Activated B cell treated with CpG ODN at 0.5 μM for 24 hours (primary cell): Measurements from ENCODE around the gene HSD17B4. TPM values are rescaled to one million over a fixed set of nuclear protein-coding genes. Genes with fewer than 3 reads are reported as not detected.
"Not testable (repeated sequence)": the region's sequence is repeated elsewhere in the genome, so short reads cannot be mapped to it uniquely, and the experiment has no call there.

ENCODE experiments used
- ATAC-seq: fragments of 200-7000 bp; cut with Tn5 transposase; one replicate; pipeline ENCODE4 v1.10.0; 2021; ENCODE audit warnings: low read depth, mild to moderate bottlenecking, moderate library complexity
- CTCF ChIA-PET: fragments of 350-600 bp; sonication (Branson Sonifier 250); formaldehyde crosslinking; loops from one replicate; lab custom pipeline; 2021; ENCODE audit warnings: antibody characterized with exemption; lab: Charles Lee
- POLR2A ChIA-PET: fragments of 350-600 bp; sonication (Branson Sonifier 250); formaldehyde crosslinking; loops from one replicate; lab custom pipeline; 2021; ENCODE audit warnings: antibody characterized with exemption; lab: Charles Lee
- DNase-seq: peaks from one replicate; pipeline ENCODE4 v3.0.0; 2022
- H3K27ac Mint-ChIP-seq: one replicate; pipeline ENCODE4 v1.8.0; 2020; ENCODE audit warnings: mixed read lengths
- H3K27me3 Mint-ChIP-seq: one replicate; pipeline ENCODE4 v1.8.0; 2021; ENCODE audit warnings: mixed read lengths
- H3K36me3 Mint-ChIP-seq: one replicate; pipeline ENCODE4 v1.8.0; 2021; ENCODE audit warnings: low read depth, mixed read lengths
- H3K4me1 Mint-ChIP-seq: one replicate; pipeline ENCODE4 v1.8.0; 2021; ENCODE audit warnings: mixed read lengths
- H3K4me3 Mint-ChIP-seq: one replicate; pipeline ENCODE4 v1.8.0; 2020; ENCODE audit warnings: mild to moderate bottlenecking, mixed read lengths
- H3K9me3 Mint-ChIP-seq: one replicate; pipeline ENCODE4 v1.8.0; 2020; ENCODE audit warnings: mixed read lengths
- CTCF ChIP-seq: fragments of 200-600 bp; IDR thresholded peaks from one replicate; pipeline ENCODE4 v1.8.0; 2022; ENCODE audit warnings: antibody characterized with exemption, mild to moderate bottlenecking
- intact Hi-C: fragments of 100-400 bp; cut with micrococcal nuclease; formaldehyde crosslinking; loops from one replicate; pipeline ENCODE4 v1.15.1; 2024
- total RNA-seq: library from RNA; stranded (reverse); gene quantifications from 2 replicates; pipeline ENCODE4 v1.2.3, GENCODE V29; 2022

The HSD17B4 gene
- total RNA-seq, 1 donor from 2014 or later = 130 TPM

GRCh38 chr5:119412279-119413227 lies 39.7 kb upstream of the HSD17B4 start:
- Mint-ChIP-seq H3K27ac (peak overlapping the region; percentile 93), H3K4me1 (peaks cover 84% of the 10 kb centered on the region), H3K9me3 (peaks cover 11% of the 10 kb centered on the region), H3K4me3 (peak overlapping the region; percentile 90), H3K36me3 (peaks cover 5% of the 10 kb centered on the region), H3K27me3 (no peaks in the 10 kb centered on the region)
- CTCF ChIA-PET = interaction anchor here (0.7 to 6.8 kb wide), 49 partner anchors 8 to 432 kb away, joined by 3 to 101 read pairs (median 5); partner anchors contain the start of genes DMXL1, DTWD2 and TNFAIP8
- intact Hi-C loops = loop anchor here (1.0 to 2.0 kb wide), 9 partner anchors 46 to 1046 kb away; partner anchors contain the start of genes DTWD2 and TNFAIP8
- POLR2A ChIA-PET = interaction anchor here (0.5 to 2.7 kb wide), 17 partner anchors 13 to 425 kb away, joined by 3 to 19 read pairs (median 5); partner anchors contain the start of genes DMXL1, DTWD2 and TNFAIP8
- TF ChIP-seq CTCF = no peak
- ATAC-seq (no peak), DNase-seq (no peak)

- peak overlapping the region; percentile 93 for H3K27ac Mint-ChIP-seq
- intact Hi-C loops = loop anchor here (1.0 to 2.0 kb wide), 2 partner anchors 17 to 21 kb away; no protein-coding TSS in a partner anchor
- H3K9me3 Mint-ChIP-seq = peaks cover 12% of the 10 kb centered on the region
- H3K36me3 Mint-ChIP-seq, DNase-seq, H3K27me3 Mint-ChIP-seq: not testable (repeated sequence)
- ChIA-PET POLR2A (interaction anchor here (1.0 to 2.6 kb wide), 3 partner anchors 21 to 426 kb away, joined by 4 to 19 read pairs (median 8); partner anchors contain the start of genes DTWD2 and TNFAIP8), CTCF (interaction anchor here (1.3 to 6.4 kb wide), 5 partner anchors 19 to 426 kb away, joined by 3 to 101 read pairs (median 34); partner anchors contain the start of genes DTWD2 and TNFAIP8)
- H3K4me1 Mint-ChIP-seq = peaks cover 92% of the 10 kb centered on the region
- peak overlapping the region; percentile 66 for H3K4me3 Mint-ChIP-seq
- peak; percentile 71 for ATAC-seq
These were observed 38.1 kb upstream of the HSD17B4 start for GRCh38 chr5:119414124-119414734.

DNA sequence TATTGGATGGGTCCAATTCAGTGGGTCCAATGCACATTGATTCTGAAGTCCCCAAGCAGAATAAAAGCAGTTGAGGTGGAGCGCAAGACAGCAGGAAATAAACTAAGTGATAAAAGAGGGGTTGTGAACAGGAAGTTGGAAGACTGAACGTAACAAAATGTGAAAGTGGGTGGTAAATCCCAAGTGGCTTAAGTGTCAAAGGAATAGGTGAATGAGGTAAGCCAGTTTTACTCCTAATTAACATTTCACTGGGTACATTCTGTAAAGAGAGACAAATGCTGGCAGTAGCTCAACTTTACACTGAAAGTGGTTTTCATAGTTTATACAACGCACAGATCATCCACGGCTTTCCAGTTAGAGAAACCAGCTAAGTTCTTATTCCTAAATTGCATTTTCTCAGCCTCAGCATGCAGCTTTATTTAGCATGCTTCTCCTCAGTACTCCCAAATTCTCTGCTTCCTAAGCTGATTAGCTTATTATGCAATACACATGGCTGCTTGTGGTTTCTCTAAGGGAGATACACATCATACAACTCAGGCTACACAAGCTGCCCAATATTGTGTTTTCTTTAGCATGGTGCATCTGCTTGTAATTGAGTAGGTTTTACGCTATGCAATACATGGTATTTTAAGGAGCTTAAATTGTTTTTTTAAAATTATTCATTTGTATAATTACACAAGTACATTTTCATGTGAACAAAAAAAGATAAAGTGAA lies 34.2 kb upstream of the HSD17B4 start:
- TF ChIP-seq CTCF = no peak
- POLR2A ChIA-PET = interaction anchor here (0.6 to 3.7 kb wide), 13 partner anchors 50 to 430 kb away, joined by 3 to 25 read pairs (median 3); partner anchors contain the start of genes DMXL1, DTWD2 and TNFAIP8
- Mint-ChIP-seq H3K4me1 (peaks cover 87% of the 10 kb centered on the region), H3K4me3 (peak overlapping the region; percentile 21), H3K9me3 (peaks cover 12% of the 10 kb centered on the region), H3K27me3 (no peaks in the 10 kb centered on the region), H3K27ac (peak overlapping the region; percentile 89), H3K36me3 (peaks cover 5% of the 10 kb centered on the region)
- CTCF ChIA-PET = interaction anchor here (1.1 to 3.5 kb wide), 5 partner anchors 12 to 433 kb away, joined by 3 to 14 read pairs (median 4); partner anchors contain the start of gene DTWD2
- DNase-seq (no peak), ATAC-seq (peak; percentile 16)
- intact Hi-C loops = loop anchor here (1.0 to 2.0 kb wide), 3 partner anchors 17 to 347 kb away; partner anchors contain the start of genes DMXL1 and HSD17B4

DNA sequence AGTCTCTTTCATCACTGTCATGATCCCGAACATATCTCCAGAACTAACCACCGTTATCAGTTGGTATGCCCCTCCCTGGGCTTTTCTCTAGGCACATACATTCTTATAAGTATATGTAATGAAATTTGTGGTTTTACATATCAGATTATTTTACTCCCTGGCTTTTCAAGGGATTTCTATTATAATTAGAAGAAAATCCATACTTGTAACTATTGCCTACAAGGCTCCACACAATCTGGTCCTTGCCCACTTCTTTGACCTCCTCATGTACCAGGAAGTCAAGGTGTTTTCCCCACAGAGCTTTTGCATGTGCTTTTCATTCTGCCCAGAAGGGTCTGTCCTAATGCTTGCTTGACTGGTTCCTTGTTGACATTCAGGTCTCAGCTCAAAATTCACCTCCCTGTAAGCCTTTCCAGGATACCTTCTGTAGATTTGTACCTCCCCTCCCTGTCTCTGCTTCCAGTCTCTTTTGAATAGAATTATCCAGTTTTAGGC lies 33.6 kb upstream of the HSD17B4 start:
- TF ChIP-seq CTCF = no peak
- Mint-ChIP-seq H3K27me3 (no peaks in the 10 kb centered on the region), H3K27ac (peak overlapping the region; percentile 89), H3K4me1 (peaks cover 81% of the 10 kb centered on the region), H3K9me3 (peaks cover 12% of the 10 kb centered on the region), H3K36me3 (peaks cover 5% of the 10 kb centered on the region), H3K4me3 (peak overlapping the region; percentile 63)
- intact Hi-C loops = loop anchor here (1.0 to 2.0 kb wide), 3 partner anchors 17 to 348 kb away; partner anchors contain the start of genes DMXL1 and HSD17B4
- ChIA-PET POLR2A (interaction anchor here (0.6 to 3.7 kb wide), 12 partner anchors 16 to 431 kb away, joined by 3 to 25 read pairs (median 3); partner anchors contain the start of genes DMXL1, DTWD2 and TNFAIP8), CTCF (interaction anchor here (1.1 to 3.5 kb wide), 6 partner anchors 12 to 434 kb away, joined by 3 to 14 read pairs (median 4); partner anchors contain the start of gene DTWD2)
- ATAC-seq = peak; percentile 66
- no peak for DNase-seq
